Left lobe of liver (tissue), 2 donors: Measurements from ENCODE around the gene AVPR1B. TPM values are rescaled to one million over a fixed set of nuclear protein-coding genes. Genes with fewer than 3 reads are reported as not detected.
A peak's percentile ranks its signal among the peaks of the same experiment; 100 is the strongest.

Experiments used
- ATAC-seq: fragments of 200-7000 bp; cut with Tn5 transposase; one replicate; pipeline ENCODE4 v1.9.1; 2020; ENCODE audit warnings: mild to moderate bottlenecking, moderate library complexity
- DNase-seq: peaks from one replicate; pipeline ENCODE4 v3.0.0-alpha.2; 2020; ENCODE audit warnings: low spot score
- total RNA-seq: library from RNA; stranded (reverse); gene quantifications from one replicate; pipeline ENCODE4 v1.2.1, GENCODE V29; 2021
- donor health status: DM: no; HTN: no; CAD: no; lungs with moderate emphysema.
- donor health status: DM: no; HTN: yes; CAD: no.

AVPR1B gene
- total RNA-seq, 1 donor from 2014 or later = not detected

- DNase-seq (peak; percentile 60), ATAC-seq (peak; percentile 78)
Observed at GRCh38 chr1:206112600-206113301, 4.4 kb downstream of the AVPR1B start.

- no peak for ATAC-seq
Observed at GRCh38 chr1:206111271-206111927, 5.8 kb downstream of the AVPR1B start.

GRCh38 chr1:206110820-206111219, 6.4 kb downstream of the AVPR1B start:
- peak; percentile 35 for DNase-seq

More at GRCh38 chr1:206111271-206111927, 5.8 kb downstream of the AVPR1B start:
- peak; percentile 27 for DNase-seq

GRCh38 chr1:206110161-206110560, 7.0 kb downstream of the AVPR1B start:
- DNase-seq = no peak
- ATAC-seq = no peak

More at GRCh38 chr1:206110820-206111219, 6.4 kb downstream of the AVPR1B start:
- no peak for ATAC-seq

GRCh38 chr1:206109718-206110117, 7.5 kb downstream of the AVPR1B start:
- no peak for ATAC-seq

GRCh38 chr1:206108635-206109034, 8.6 kb downstream of the AVPR1B start:
- ATAC-seq = no peak

More at GRCh38 chr1:206109718-206110117, 7.5 kb downstream of the AVPR1B start:
- DNase-seq = no peak

GRCh38 chr1:206107168-206107544, 10.0 kb downstream of the AVPR1B start:
- DNase-seq (no peak), ATAC-seq (no peak)

More at GRCh38 chr1:206108635-206109034, 8.6 kb downstream of the AVPR1B start:
- DNase-seq = no peak

GRCh38 chr1:206106328-206107167, 10.6 kb downstream of the AVPR1B start:
- DNase-seq = peak; percentile 78
- peak; percentile 98 for ATAC-seq

- no peak for ATAC-seq
- no peak for DNase-seq
Observed at GRCh38 chr1:206105464-206105995, 11.7 kb downstream of the AVPR1B start.

GRCh38 chr1:206103979-206104378, 13.2 kb downstream of the AVPR1B start:
- ATAC-seq (no peak), DNase-seq (no peak)

- DNase-seq (no peak), ATAC-seq (no peak)
Observed at GRCh38 chr1:206102292-206102936, 14.8 kb downstream of the AVPR1B start.

GRCh38 chr1:206101351-206102045, 15.7 kb downstream of the AVPR1B start:
- DNase-seq = no peak
- no peak for ATAC-seq

GRCh38 chr1:206100226-206100815, 16.9 kb downstream of the AVPR1B start:
- DNase-seq = no peak

GRCh38 chr1:206098242-206098919, 18.8 kb downstream of the AVPR1B start:
- DNase-seq = no peak
- no peak for ATAC-seq

More at GRCh38 chr1:206100226-206100815, 16.9 kb downstream of the AVPR1B start:
- no peak for ATAC-seq

GRCh38 chr1:206097381-206097780, 19.8 kb downstream of the AVPR1B start:
- ATAC-seq (no peak), DNase-seq (no peak)

- no peak for ATAC-seq
- no peak for DNase-seq
Observed at GRCh38 chr1:206094024-206094423, 23.2 kb downstream of the AVPR1B start.

- ATAC-seq (no peak), DNase-seq (no peak)
Observed at GRCh38 chr1:206089341-206089740, 27.8 kb downstream of the AVPR1B start.

- ATAC-seq (no peak), DNase-seq (no peak)
Observed at GRCh38 chr1:206087091-206087490, 30.1 kb downstream of the AVPR1B start.

GRCh38 chr1:206083750-206084149, 33.4 kb downstream of the AVPR1B start:
- ATAC-seq = no peak
- no peak for DNase-seq
